HG03039 (cell line): ENCODE measurements around the gene ERLEC1.
"Not testable (repeated sequence)": the region's sequence is repeated elsewhere in the genome, so short reads cannot be mapped to it uniquely, and the experiment has no call there.

Experiments used
- ATAC-seq: cut with Tn5 transposase; IDR thresholded peaks from one replicate; pipeline ENCODE4 v1.9.1; 2021; ENCODE audit warnings: mild to moderate bottlenecking, moderate library complexity; ENCODE audit not compliant: unreplicated experiment

The ERLEC1 gene

GRCh38 chr2:53828331-53828730 is 41.5 kb downstream of the ERLEC1 start:
- ATAC-seq, result no peak

- ATAC-seq, result no peak
Observed at GRCh38 chr2:53829273-53829979, 42.6 kb downstream of the ERLEC1 start.

GRCh38 chr2:53829980-53830290 is 43.1 kb downstream of the ERLEC1 start:
- ATAC-seq, result not testable (repeated sequence)

GRCh38 chr2:53840580-53840979 is 53.7 kb downstream of the ERLEC1 start:
- ATAC-seq, result no peak

- ATAC-seq, result not testable (repeated sequence)
Observed at GRCh38 chr2:53841651-53842050, 54.8 kb downstream of the ERLEC1 start.

- no peak for ATAC-seq
Observed at GRCh38 chr2:53842891-53843290, 56.0 kb downstream of the ERLEC1 start.

GRCh38 chr2:53843595-53843994 is 56.8 kb downstream of the ERLEC1 start:
- no peak for ATAC-seq

- ATAC-seq, result no peak
Observed at GRCh38 chr2:53848062-53848461, 61.2 kb downstream of the ERLEC1 start.

- not testable (repeated sequence) for ATAC-seq
Observed at GRCh38 chr2:53851052-53851757, 64.4 kb downstream of the ERLEC1 start.

- no peak for ATAC-seq
Observed at GRCh38 chr2:53852532-53852931, 65.7 kb downstream of the ERLEC1 start.

GRCh38 chr2:53854678-53855077 is 67.8 kb downstream of the ERLEC1 start:
- no peak for ATAC-seq

GRCh38 chr2:53856272-53856671 is 69.4 kb downstream of the ERLEC1 start:
- ATAC-seq, result no peak

GRCh38 chr2:53859206-53860181 is 72.7 kb downstream of the ERLEC1 start, which contains the start of gene GPR75:
TSS of gene GPR75 (minus strand) at chr2:53859967. CDS start at chr2:53854756, 5,211 bp downstream.
- no peak for ATAC-seq

- ATAC-seq, result no peak
Observed at GRCh38 chr2:53861824-53862223, 75.0 kb downstream of the ERLEC1 start.

GRCh38 chr2:53863538-53864227 is 76.8 kb downstream of the ERLEC1 start:
- no peak for ATAC-seq

GRCh38 chr2:53865264-53865663 is 78.4 kb downstream of the ERLEC1 start:
- ATAC-seq, result no peak

- ATAC-seq, result no peak
Observed at GRCh38 chr2:53865962-53866361, 79.1 kb downstream of the ERLEC1 start.

- no peak for ATAC-seq
Observed at GRCh38 chr2:53867169-53867568, 80.3 kb downstream of the ERLEC1 start.

- ATAC-seq, result no peak
Observed at GRCh38 chr2:53867773-53868172, 80.9 kb downstream of the ERLEC1 start.
